GM12873 (cell line): Measurements from ENCODE around the gene SPATA25.

Source experiments
- CTCF ChIP-seq: IDR thresholded peaks from 2 replicates; pipeline ENCODE4 v1.5.1; 2012; ENCODE audit warnings: low read depth, mild to moderate bottlenecking, moderate library complexity, low read length, control low read depth; ENCODE audit not compliant: insufficient read depth; ENCODE audit errors: missing control alignments

Gene SPATA25

GRCh38 chr20:45918779-45919537 lies 31.5 kb upstream of the SPATA25 start:
- TF ChIP-seq CTCF = no peak

GRCh38 chr20:45918182-45918737 lies 30.8 kb upstream of the SPATA25 start:
- no peak for TF ChIP-seq CTCF

- TF ChIP-seq CTCF = no peak
These were observed 30.3 kb upstream of the SPATA25 start for GRCh38 chr20:45917790-45918141.

DNA sequence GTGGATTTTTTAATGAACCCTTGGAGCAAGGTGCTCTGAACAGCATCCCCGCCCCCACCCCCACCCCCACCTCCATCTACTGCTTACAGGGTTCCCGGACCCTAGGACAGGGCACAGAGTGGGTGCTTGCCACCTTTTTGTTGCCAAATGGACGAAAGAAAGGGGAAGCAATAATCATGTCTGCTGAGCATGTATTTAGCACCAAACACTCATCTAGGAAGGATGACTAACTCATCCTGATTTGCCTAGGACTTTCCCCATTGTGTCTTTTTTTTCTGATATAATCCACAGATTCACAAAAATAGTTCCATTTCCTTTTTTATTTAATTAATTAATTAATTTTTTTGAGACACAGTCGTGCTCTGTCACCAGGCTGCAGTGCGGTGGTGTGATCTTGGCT lies 25.7 kb upstream of the SPATA25 start:
- TF ChIP-seq CTCF = no peak

GRCh38 chr20:45912344-45912682 lies 24.9 kb upstream of the SPATA25 start:
- TF ChIP-seq CTCF = no peak

- no peak for TF ChIP-seq CTCF
These were observed 24.3 kb upstream of the SPATA25 start, which contains the start of gene PLTP for GRCh38 chr20:45911486-45912343. Gene PLTP (minus strand): TSS chr20:45912155. CDS start chr20:45911452, 703 bp downstream.
